Heart left ventricle (tissue), 16 donors: ENCODE results near the gene EMX1. TPM values are rescaled to one million over a fixed set of nuclear protein-coding genes. Genes with fewer than 3 reads are reported as not detected.
"Not testable (repeated sequence)": the region's sequence is repeated elsewhere in the genome, so short reads cannot be mapped to it uniquely, and the experiment has no call there.

Source experiments
- ATAC-seq, 4 donors: fragments of 200-7000 bp; cut with Tn5 transposase; one replicate each; pipeline ENCODE4 v1.9.1; 2020 to 2022; ENCODE audit warnings: moderate library complexity in 4 of 4, mild to moderate bottlenecking in 3 of 4, moderate number of reproducible peaks in 1 of 4
- DNase-seq, 5 donors: peaks; one replicate each; pipeline ENCODE4 v3.0.0-alpha.2; 2020
- H3K27ac ChIP-seq, 12 donors: fragments of 200-600 bp; sonication (generic) in 4 of 12; one replicate each; pipeline versions ENCODE4 v1.5.0 to v1.8.0; 2016 to 2022; ENCODE audit warnings: mild to moderate bottlenecking in 2 of 12
- H3K27me3 ChIP-seq, 9 donors: fragments of 200-600 bp; sonication (generic) in 2 of 9; one replicate each; pipeline versions ENCODE4 v1.5.1 to v1.8.0; 2016 to 2022; ENCODE audit warnings: mild to moderate bottlenecking in 3 of 9
- H3K36me3 ChIP-seq, 9 donors: fragments of 200-600 bp; sonication (generic) in 2 of 9; one replicate each; pipeline versions ENCODE4 v1.5.0 to v1.8.0; 2018 to 2022; ENCODE audit warnings: mild to moderate bottlenecking in 2 of 9
- H3K4me1 ChIP-seq, 12 donors: fragments of 200-600 bp; sonication (generic) in 4 of 12; one replicate each; pipeline versions ENCODE4 v1.5.0 to v1.8.0; 2016 to 2022; ENCODE audit warnings: mild to moderate bottlenecking in 3 of 12
- H3K4me3 ChIP-seq, 12 donors: fragments of 200-600 bp; sonication (generic) in 4 of 12; one replicate each; pipeline versions ENCODE4 v1.5.0 to v1.8.0; 2017 to 2022; ENCODE audit warnings: mild to moderate bottlenecking in 9 of 12, moderate library complexity in 4 of 12
- H3K9me3 ChIP-seq, 12 donors: fragments of 200-600 bp; sonication (generic) in 4 of 12; one replicate each; pipeline versions ENCODE4 v1.5.0 to v1.8.0; 2016 to 2022; ENCODE audit warnings: mild to moderate bottlenecking in 1 of 12
- CTCF ChIP-seq, 12 donors: fragments of 200-600 bp; sonication (generic) in 4 of 12; IDR thresholded peaks; one replicate each; pipeline versions ENCODE4 v1.5.0 to v1.8.0; 2018 to 2022; ENCODE audit warnings: antibody characterized with exemption in 12 of 12, mild to moderate bottlenecking in 5 of 12
- POLR2A ChIP-seq, 2 donors: fragments of 450-650 bp; IDR thresholded peaks; one replicate each; pipeline ENCODE4 v1.6.1; 2017; ENCODE audit warnings: antibody characterized with exemption in 2 of 2, mild to moderate bottlenecking in 2 of 2, moderate library complexity in 2 of 2
- WGBS, 4 donors: extraction: QIAGEN DNeasy Blood & Tissue Kit in 2 of 4; methylation state at CpG; one replicate each; pipeline versions ENCODE4 v1.1.5 to v1.1.7; 2013 to 2018; 5-methylcytosine and 5-hydroxymethylcytosine counted together
- intact Hi-C, 10 donors: fragments of 100-400 bp; cut with DNase I; formaldehyde crosslinking; loops; one replicate each; pipeline versions ENCODE4 v1.11.1 to v1.14.2; 2022
- polyA plus RNA-seq, 2 donors: library from polyadenylated mRNA; stranded (reverse); fragments of 200-250 nt; gene quantifications; one replicate each; pipeline ENCODE4 v1.2.3, GENCODE V29; 2013
- total RNA-seq, 9 donors: library from RNA; depleted of rRNA in 2 of 9; stranded (reverse); fragments of >200 nt in 2 of 9; fragmentation: NEBNext Ultra II Directional in 3 of 9; extraction: Animal tissue kit (Norgen Biotek cat#: 25700) in 3 of 9; gene quantifications; one replicate each; pipeline versions ENCODE4 v1.1.0 to v1.2.4, GENCODE V29; 2016 to 2023
- donor health status: ischemic (EF 13 %, LVEDD 7.1; RV severe dilation, severe dysfunction).
- donor health status: healthy with polysubstance abuse.
- donor health status: DM: no; HTN: yes; CAD: no.
- donor health status: DM: no; HTN: no; CAD: no.
- donor health status: ischemic (EF 25% LVEDD 6.9; RV normal size, moderate dysfunction).
- donor health status: ischemic (EF 25% LVEDD 5.7; RV mildly dilated, moderate dysfunction).
- donor health status: healthy.
- donor health status: DM: yes; HTN: yes; CAD: no.
- donor health status: ischemic (EF 35%, LVEDD 5.7; RV mildly dilated, moderate dysfunction).
- donor health status: nonischemic (EF 11% LVEDD 7.7; RV severe dilation, severe dysfunction).
- donor health status: DM: yes; HTN: yes; CAD: no.
- donor health status: PGD.
- donor health status: ischemic (EF 29% LVEDD 5.4; RV normal size, mild dysfunction).
- donor health status: nonischemic (EF 23%, LVEDD 6.1; RV moderate dilation, normal function).

Gene EMX1
- total and polyA plus RNA-seq, 11 donors = not detected

GRCh38 chr2:72901426-72901825, 15.9 kb upstream of the EMX1 start:
- H3K4me1 ChIP-seq = peaks cover 0 to under 1% (median 0%) of the 10 kb centered on the region in 12 donors
- WGBS, 4 donors = 39 to 57% (median 48%) methylated on average over 3 of the region's 3 CpGs
- H3K27me3 ChIP-seq = peaks cover 0 to 59% (median 14%) of the 10 kb centered on the region in 9 donors
- no peak overlapping the region for H3K4me3 ChIP-seq
- no peaks in the 10 kb centered on the region for H3K9me3 ChIP-seq
- DNase-seq = no peak
- no peak for ATAC-seq
- H3K27ac ChIP-seq = no peak overlapping the region
- intact Hi-C loops = no loop called here
- H3K36me3 ChIP-seq = no peaks in the 10 kb centered on the region
- no peak for TF ChIP-seq POLR2A (IDR thresholded peaks at IDR 0.05)

DNA sequence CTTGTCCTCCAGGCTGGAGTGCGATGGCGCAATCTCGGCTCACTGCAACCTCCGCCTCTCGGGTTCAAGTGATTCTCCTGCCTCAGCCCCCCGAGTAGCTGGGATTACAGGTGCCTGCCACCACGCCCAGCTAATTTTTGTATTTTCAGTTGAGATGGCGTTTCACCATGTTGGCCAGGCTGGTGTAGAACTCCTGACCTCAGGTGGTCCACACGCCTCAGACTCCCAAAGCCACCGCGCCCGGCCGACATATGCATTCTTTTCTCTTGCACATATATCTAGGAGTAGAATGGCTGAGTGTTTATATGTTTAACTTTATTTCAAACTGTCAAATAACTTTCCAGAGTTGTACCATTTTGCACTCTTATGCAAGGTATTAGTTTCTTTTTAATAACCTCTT, 9.9 kb upstream of the EMX1 start:
- H3K27ac ChIP-seq, H3K4me1 ChIP-seq, ATAC-seq, DNase-seq, H3K9me3 ChIP-seq, intact Hi-C loops, H3K4me3 ChIP-seq, H3K36me3 ChIP-seq: not testable (repeated sequence)
- 87 to 92% (median 89%) methylated on average over 13 of the region's 13 CpGs for WGBS, 4 donors
- peaks cover 11 to 96% (median 53%) of the 10 kb centered on the region in 9 donors for H3K27me3 ChIP-seq

- no peak for TF ChIP-seq CTCF (IDR thresholded peaks at IDR 0.05)
- TF ChIP-seq POLR2A (IDR thresholded peaks at IDR 0.05) = no peak
- ATAC-seq (no peak), DNase-seq (no peak)
- intact Hi-C loops = no loop called here
- Histone ChIP-seq H3K27ac (no peak overlapping the region), H3K27me3 (peaks cover 18 to 99% (median 67%) of the 10 kb centered on the region in 9 donors), H3K9me3 (no peaks in the 10 kb centered on the region), H3K4me1 (no peaks in the 10 kb centered on the region), H3K36me3 (no peaks in the 10 kb centered on the region), H3K4me3 (no peak overlapping the region)
- WGBS, 4 donors = 81 to 89% (median 85%) methylated on average over 3 of the region's 3 CpGs
Observed at GRCh38 chr2:72908741-72909140, 8.6 kb upstream of the EMX1 start.

DNA sequence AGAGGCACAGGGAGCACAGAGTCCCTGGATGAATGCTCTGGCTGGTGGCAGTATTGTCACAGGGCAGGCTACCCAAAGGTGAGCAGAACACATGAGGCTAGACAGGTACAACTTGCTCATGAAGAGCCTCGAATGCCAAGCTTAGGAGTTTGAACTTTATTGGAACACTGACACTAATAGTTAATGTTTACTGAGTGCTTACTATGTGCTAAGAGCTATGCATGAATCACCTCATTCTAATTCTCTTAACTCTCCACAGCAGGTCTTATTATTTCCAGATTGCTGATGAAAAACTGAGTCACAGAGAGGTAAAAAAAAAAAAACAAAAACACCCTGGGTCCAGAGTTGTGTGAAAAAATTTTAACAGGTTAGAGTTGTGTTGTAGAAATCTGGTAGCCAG, 6.1 kb upstream of the EMX1 start:
- no peak for DNase-seq
- Histone ChIP-seq H3K4me1 (peaks cover 0 to 18% (median 12%) of the 10 kb centered on the region in 12 donors), H3K27me3 (peaks cover 43 to 100% (median 80%) of the 10 kb centered on the region in 9 donors), H3K36me3 (no peaks in the 10 kb centered on the region), H3K27ac (no peak overlapping the region), H3K9me3 (no peaks in the 10 kb centered on the region), H3K4me3 (no peak overlapping the region)
- ATAC-seq = no peak
- 42 to 100% (median 54%) methylated on average over 1 of the region's 1 CpG for WGBS, 4 donors
- no peak for TF ChIP-seq POLR2A (IDR thresholded peaks at IDR 0.05)
- TF ChIP-seq CTCF (IDR thresholded peaks at IDR 0.05) = no peak
- intact Hi-C loops = no loop called here

DNA sequence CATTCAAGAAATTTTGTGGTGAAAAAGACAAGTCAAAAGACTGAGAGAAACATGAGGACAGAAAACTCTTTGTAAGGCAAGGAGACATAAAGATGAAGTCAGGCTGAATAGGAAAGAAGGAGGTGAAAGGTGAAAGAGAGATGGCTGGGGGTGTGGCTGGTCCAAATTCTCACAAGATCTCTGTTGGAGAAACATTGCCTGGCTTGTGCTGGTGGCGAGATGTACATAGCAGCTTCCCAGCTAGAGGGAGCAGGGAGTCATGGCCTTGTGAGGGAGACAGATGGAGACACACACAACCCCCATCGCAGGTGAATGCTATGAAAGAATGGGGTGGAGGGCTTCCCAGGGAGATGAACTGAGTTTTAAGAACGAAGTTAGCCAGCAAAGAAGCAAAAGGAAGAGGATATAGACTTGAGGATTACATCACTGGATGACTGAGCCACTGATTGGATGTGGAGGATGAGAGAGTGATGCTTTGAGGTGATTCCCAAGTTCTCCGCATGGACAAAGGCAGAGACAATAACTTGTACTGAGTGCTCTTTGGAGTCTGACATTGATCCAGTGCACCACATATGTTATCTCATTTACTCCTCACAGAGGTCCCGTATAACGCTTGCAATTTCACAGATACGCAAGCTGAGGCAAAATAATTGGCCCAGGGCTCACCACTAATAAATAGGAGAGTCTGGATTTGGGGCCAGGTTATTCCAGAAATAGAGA, 3.7 kb upstream of the EMX1 start:
- TF ChIP-seq POLR2A (IDR thresholded peaks at IDR 0.05) = no peak
- no peak for TF ChIP-seq CTCF (IDR thresholded peaks at IDR 0.05)
- ATAC-seq (no peak), DNase-seq (no peak)
- intact Hi-C loops = no loop called here
- Histone ChIP-seq H3K36me3 (no peaks in the 10 kb centered on the region), H3K27ac (no peak overlapping the region), H3K4me1 (peaks cover 16 to 42% (median 33%) of the 10 kb centered on the region in 12 donors), H3K4me3 (no peak overlapping the region), H3K9me3 (no peaks in the 10 kb centered on the region), H3K27me3 (peaks cover 65 to 100% (median 98%) of the 10 kb centered on the region in 9 donors)
- WGBS, 4 donors = 15 to 22% (median 16%) methylated on average over 7 of the region's 7 CpGs
